WTC11 (cell line): ENCODE data around the gene PDSS1.
"Not testable (repeated sequence)": the region's sequence is repeated elsewhere in the genome, so short reads cannot be mapped to it uniquely, and the experiment has no call there.

Experiments
- ATF2 ChIP-seq: sonication (generic); formaldehyde crosslinking; IDR thresholded peaks from 2 replicates; pipeline ENCODE4 v1.8.1; 2022; ENCODE audit warnings: low read depth, missing genetic modification reagents, borderline replicate concordance
- CDX4 ChIP-seq: fragments of 250-450 bp; sonication (Bioruptor Pico); IDR thresholded peaks from 2 replicates; pipeline ENCODE4 v1.9.0; 2021; ENCODE audit warnings: moderate library complexity, mild to moderate bottlenecking, inconsistent platforms, borderline replicate concordance
- CREB1 ChIP-seq: sonication (generic); formaldehyde crosslinking; IDR thresholded peaks from 2 replicates; pipeline ENCODE4 v1.8.0; 2023; ENCODE audit warnings: mild to moderate bottlenecking, missing genetic modification reagents
- CTCF ChIP-seq: fragments of 200-600 bp; IDR thresholded peaks from 2 replicates; pipeline ENCODE4 v1.8.0; 2022; ENCODE audit warnings: antibody characterized with exemption
- E2F4 ChIP-seq: sonication (generic); formaldehyde crosslinking; IDR thresholded peaks from 2 replicates; pipeline ENCODE4 v1.8.1; 2022; ENCODE audit warnings: low read depth, mild to moderate bottlenecking, moderate library complexity, missing genetic modification reagents, borderline replicate concordance
- ERG ChIP-seq: fragments of 250-450 bp; sonication (Bioruptor Pico); IDR thresholded peaks from 2 replicates; pipeline ENCODE4 v1.8.0; 2021; ENCODE audit warnings: mild to moderate bottlenecking
- FOXK1 ChIP-seq: sonication (generic); formaldehyde crosslinking; IDR thresholded peaks from 2 replicates; pipeline ENCODE4 v1.8.0; 2022; ENCODE audit warnings: mild to moderate bottlenecking, moderate library complexity, missing genetic modification reagents
- MLX ChIP-seq: sonication (generic); formaldehyde crosslinking; IDR thresholded peaks from 2 replicates; pipeline ENCODE4 v1.8.1; 2023; ENCODE audit warnings: mild to moderate bottlenecking, missing genetic modification reagents, moderate library complexity
- NR2C2 ChIP-seq: sonication (generic); formaldehyde crosslinking; IDR thresholded peaks from 2 replicates; pipeline ENCODE4 v1.8.0; 2022; ENCODE audit warnings: mild to moderate bottlenecking, missing genetic modification reagents
- SMAD3 ChIP-seq: sonication (generic); formaldehyde crosslinking; IDR thresholded peaks from 2 replicates; pipeline ENCODE4 v1.8.0; 2022; ENCODE audit warnings: missing genetic modification reagents, mild to moderate bottlenecking, borderline replicate concordance
- SP1 ChIP-seq: sonication (generic); formaldehyde crosslinking; conservative IDR thresholded peaks from 2 replicates; pipeline ENCODE4 v1.8.1; 2022; ENCODE audit warnings: missing genetic modification reagents
- ZNF138 ChIP-seq: sonication (generic); formaldehyde crosslinking; conservative IDR thresholded peaks from 2 replicates; pipeline ENCODE4 v1.8.1; 2022; ENCODE audit warnings: mild to moderate bottlenecking, moderate library complexity, missing genetic modification reagents
- ZNF219 ChIP-seq: sonication (generic); formaldehyde crosslinking; IDR thresholded peaks from 2 replicates; pipeline ENCODE4 v1.8.0; 2023; ENCODE audit warnings: missing genetic modification reagents, mild to moderate bottlenecking, borderline replicate concordance
- ZNF425 ChIP-seq: fragments of 250-450 bp; sonication (Bioruptor Pico); conservative IDR thresholded peaks from 2 replicates; pipeline ENCODE4 v1.9.0; 2021; ENCODE audit warnings: mild to moderate bottlenecking

GRCh38 chr10:26694536-26694935 is 3.0 kb upstream of the PDSS1 start:
- TF ChIP-seq CTCF; MLX; ERG; ZNF138 (CRISPR knock-in tag); SMAD3 (CRISPR knock-in tag); FOXK1; E2F4; NR2C2; ATF2 (CRISPR knock-in tag); CDX4; ZNF425 (CRISPR knock-in tag); SP1 (CRISPR knock-in tag); ZNF219; CREB1 (CRISPR knock-in tag): not testable (repeated sequence)
